Lung (tissue), 12 donors: ENCODE data around the gene DYSF. TPM values are rescaled to one million over a fixed set of nuclear protein-coding genes. Genes with fewer than 3 reads are reported as not detected.

Experiments
- ATAC-seq: fragments of 200-7000 bp; cut with Tn5 transposase; one replicate; pipeline ENCODE4 v1.9.1; 2020; ENCODE audit warnings: moderate number of reproducible peaks; ENCODE audit not compliant: insufficient read depth, low FRiP score
- DNase-seq, 3 donors: peaks; one replicate each; pipeline ENCODE4 v3.0.0-alpha.2; 2013 to 2017
- H3K27ac ChIP-seq, 2 donors: one replicate each; pipeline ENCODE4 v1.5.1; 2013; ENCODE audit warnings: mild to moderate bottlenecking in 2 of 2, moderate library complexity in 2 of 2, control low read depth in 1 of 2, inconsistent platforms in 1 of 2, low read depth in 1 of 2, low read length in 1 of 2
- H3K27me3 ChIP-seq, 3 donors: one replicate each; pipeline ENCODE4 v1.5.1; 2013; ENCODE audit warnings: low read length in 2 of 3; ENCODE audit not compliant: control insufficient read depth in 3 of 3, insufficient read depth in 3 of 3
- H3K36me3 ChIP-seq, 4 donors: one replicate each; pipeline ENCODE4 v1.5.1; 2013; ENCODE audit warnings: low read length in 4 of 4, mild to moderate bottlenecking in 1 of 4, moderate library complexity in 1 of 4; ENCODE audit not compliant: control insufficient read depth in 4 of 4, insufficient read depth in 4 of 4
- H3K4me1 ChIP-seq, 5 donors: one replicate each; pipeline ENCODE4 v1.5.1; 2013; ENCODE audit warnings: low read length in 5 of 5, mild to moderate bottlenecking in 2 of 5, moderate library complexity in 1 of 5; ENCODE audit not compliant: control insufficient read depth in 5 of 5, insufficient read depth in 5 of 5
- H3K4me3 ChIP-seq: one replicate; pipeline ENCODE4 v1.5.1; 2013; ENCODE audit warnings: mild to moderate bottlenecking, control low read depth, moderate library complexity
- H3K9ac ChIP-seq, 2 donors: one replicate each; pipeline ENCODE4 v1.5.1; 2013; ENCODE audit warnings: low read length in 2 of 2, control low read depth in 1 of 2; ENCODE audit not compliant: insufficient read depth in 1 of 2
- H3K9me3 ChIP-seq, 4 donors: one replicate each; pipeline ENCODE4 v1.5.1; 2013; ENCODE audit warnings: low read length in 3 of 4, mild to moderate bottlenecking in 1 of 4, moderate library complexity in 1 of 4; ENCODE audit not compliant: control insufficient read depth in 4 of 4, insufficient read depth in 3 of 4
- WGBS, 2 donors: extraction: QIAGEN DNeasy Blood & Tissue Kit; methylation state at CpG; one replicate each; pipeline ENCODE4 v1.1.7; 2013; 5-methylcytosine and 5-hydroxymethylcytosine counted together
- polyA plus RNA-seq, 2 donors: library from polyadenylated mRNA; stranded (reverse); fragments of 200-250 nt; gene quantifications; one replicate each; pipeline ENCODE4 v1.2.1, GENCODE V29; 2013
- total RNA-seq, 2 donors: library from RNA; depleted of rRNA in 1 of 2; stranded (reverse); fragments of >200 nt in 1 of 2; gene quantifications; one replicate each; pipeline ENCODE4 v1.2.1, GENCODE V29; 2014 to 2021
- TF ChIP-seq, protein P1 (sequence below): IDR thresholded peaks from 2 replicates; pipeline ENCODE4 v1.5.1; 2012; ENCODE audit warnings: mild to moderate bottlenecking; ENCODE audit errors: control extremely low read depth, extremely low read depth
- donor health status: control.
- donor health status: control.
- donor health status: Bipolar disorder and iron deficiency.
- donor health status: healthy.
- donor health status: DM: yes; HTN: yes; CAD: no.

Gene DYSF
- total and polyA plus RNA-seq, 4 donors: 12.9 to 56.2 (median 40.0) TPM

DNA sequence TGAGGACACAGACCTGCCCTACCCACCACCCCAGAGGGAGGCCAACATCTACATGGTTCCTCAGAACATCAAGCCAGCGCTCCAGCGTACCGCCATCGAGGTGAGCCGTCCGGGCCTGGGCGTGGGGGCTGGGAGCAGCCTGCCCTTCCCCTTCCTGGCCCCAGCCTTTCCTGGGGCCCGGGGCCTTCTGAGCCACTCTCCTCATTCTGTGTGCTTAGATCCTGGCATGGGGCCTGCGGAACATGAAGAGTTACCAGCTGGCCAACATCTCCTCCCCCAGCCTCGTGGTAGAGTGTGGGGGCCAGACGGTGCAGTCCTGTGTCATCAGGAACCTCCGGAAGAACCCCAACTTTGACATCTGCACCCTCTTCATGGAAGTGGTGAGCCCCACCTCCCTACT is 157.9 kb downstream of the DYSF start:
- H3K4me1 ChIP-seq: peaks cover 0 to 24% (median 12%) of the 10 kb centered on the region in 5 donors
- TF ChIP-seq, protein P1, sequence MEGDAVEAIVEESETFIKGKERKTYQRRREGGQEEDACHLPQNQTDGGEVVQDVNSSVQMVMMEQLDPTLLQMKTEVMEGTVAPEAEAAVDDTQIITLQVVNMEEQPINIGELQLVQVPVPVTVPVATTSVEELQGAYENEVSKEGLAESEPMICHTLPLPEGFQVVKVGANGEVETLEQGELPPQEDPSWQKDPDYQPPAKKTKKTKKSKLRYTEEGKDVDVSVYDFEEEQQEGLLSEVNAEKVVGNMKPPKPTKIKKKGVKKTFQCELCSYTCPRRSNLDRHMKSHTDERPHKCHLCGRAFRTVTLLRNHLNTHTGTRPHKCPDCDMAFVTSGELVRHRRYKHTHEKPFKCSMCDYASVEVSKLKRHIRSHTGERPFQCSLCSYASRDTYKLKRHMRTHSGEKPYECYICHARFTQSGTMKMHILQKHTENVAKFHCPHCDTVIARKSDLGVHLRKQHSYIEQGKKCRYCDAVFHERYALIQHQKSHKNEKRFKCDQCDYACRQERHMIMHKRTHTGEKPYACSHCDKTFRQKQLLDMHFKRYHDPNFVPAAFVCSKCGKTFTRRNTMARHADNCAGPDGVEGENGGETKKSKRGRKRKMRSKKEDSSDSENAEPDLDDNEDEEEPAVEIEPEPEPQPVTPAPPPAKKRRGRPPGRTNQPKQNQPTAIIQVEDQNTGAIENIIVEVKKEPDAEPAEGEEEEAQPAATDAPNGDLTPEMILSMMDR: no peak
- H3K4me3 ChIP-seq: no peak overlapping the region
- no peak overlapping the region for H3K27ac ChIP-seq
- H3K9ac ChIP-seq: no peak overlapping the region
- WGBS, 2 donors: 79 to 90% methylated on average over 12 of the region's 12 CpGs
- H3K36me3 ChIP-seq: no peaks in the 10 kb centered on the region
- ATAC-seq (no peak), DNase-seq (peak in 1 of 3 donors; percentile 10)
- no peaks in the 10 kb centered on the region for H3K9me3 ChIP-seq
- H3K27me3 ChIP-seq: no peaks in the 10 kb centered on the region

GRCh38 chr2:71611781-71612527 is 158.6 kb downstream of the DYSF start:
- TF ChIP-seq, protein P1: no peak
- WGBS, 2 donors: 91 to 97% methylated on average over 15 of the region's 15 CpGs
- H3K4me3 ChIP-seq: no peak overlapping the region
- peak in 1 of 3 donors; percentile 12 for DNase-seq
- H3K27ac ChIP-seq: no peak overlapping the region
- H3K27me3 ChIP-seq: no peaks in the 10 kb centered on the region
- peaks cover 0 to 24% (median 12%) of the 10 kb centered on the region in 5 donors for H3K4me1 ChIP-seq
- no peaks in the 10 kb centered on the region for H3K9me3 ChIP-seq
- no peaks in the 10 kb centered on the region for H3K36me3 ChIP-seq
- no peak overlapping the region for H3K9ac ChIP-seq
- no peak for ATAC-seq

DNA sequence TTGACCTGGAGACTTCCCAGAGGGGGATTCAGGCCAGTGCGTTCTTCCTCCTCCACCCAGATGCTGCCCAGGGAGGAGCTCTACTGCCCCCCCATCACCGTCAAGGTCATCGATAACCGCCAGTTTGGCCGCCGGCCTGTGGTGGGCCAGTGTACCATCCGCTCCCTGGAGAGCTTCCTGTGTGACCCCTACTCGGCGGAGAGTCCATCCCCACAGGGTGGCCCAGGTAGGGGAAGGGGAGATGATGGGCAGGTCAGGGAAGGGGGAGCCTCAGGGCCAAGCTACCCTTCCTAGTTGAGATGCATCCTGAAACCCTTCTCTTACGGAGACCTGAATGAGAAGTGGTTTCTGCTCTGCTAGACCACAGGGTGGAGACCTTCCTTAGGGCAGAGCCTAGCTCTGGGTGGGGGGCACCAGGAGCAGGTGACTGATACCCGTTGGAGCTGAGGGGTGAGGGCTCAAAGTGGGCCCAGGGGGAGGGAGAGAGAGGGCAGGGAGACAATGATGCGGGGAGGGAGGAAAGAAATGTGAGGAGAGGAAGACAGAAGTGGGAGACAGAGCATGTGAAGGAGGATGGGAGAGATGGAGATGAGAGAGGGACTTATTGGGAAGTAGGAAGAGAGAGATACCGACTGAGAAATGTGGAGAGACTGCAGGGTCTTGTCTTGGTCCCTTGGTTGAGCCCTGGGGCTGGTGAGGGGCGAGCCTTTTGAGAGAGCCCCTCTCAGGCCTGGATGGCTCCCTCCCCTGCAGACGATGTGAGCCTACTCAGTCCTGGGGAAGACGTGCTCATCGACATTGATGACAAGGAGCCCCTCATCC is 159.4 kb downstream of the DYSF start:
- H3K9ac ChIP-seq: no peak overlapping the region
- no peak overlapping the region for H3K4me3 ChIP-seq
- peaks cover 0 to 24% (median 12%) of the 10 kb centered on the region in 5 donors for H3K4me1 ChIP-seq
- TF ChIP-seq, protein P1: no peak
- ATAC-seq (no peak), DNase-seq (peak in 1 of 3 donors; percentile 9)
- no peaks in the 10 kb centered on the region for H3K27me3 ChIP-seq
- no peaks in the 10 kb centered on the region for H3K36me3 ChIP-seq
- H3K9me3 ChIP-seq: no peaks in the 10 kb centered on the region
- no peak overlapping the region for H3K27ac ChIP-seq
- WGBS, 2 donors: 91 to 92% methylated on average over 17 of the region's 17 CpGs
